GM23338 (cell line): Measurements from ENCODE around the gene TNFRSF4. TPM values are rescaled to one million over a fixed set of nuclear protein-coding genes. Genes with fewer than 3 reads are reported as not detected.

Experiments
- ATAC-seq: fragments of 200-7000 bp; cut with Tn5 transposase; 3 replicates; pipeline ENCODE4 v1.9.1; 2020
- DNase-seq: peaks from one replicate; pipeline ENCODE4 v3.0.0-alpha.2; 2015; ENCODE audit warnings: low spot score
- H2AFZ ChIP-seq: fragments of 200-600 bp; sonication (generic); 2 replicates; pipeline ENCODE4 v1.8.0; 2016; ENCODE audit warnings: antibody characterized with exemption, mild to moderate bottlenecking, moderate library complexity
- H3F3A ChIP-seq: fragments of 200-600 bp; sonication (generic); replicated peaks from 2 replicates; pipeline ENCODE4 v1.8.0; 2017; ENCODE audit warnings: antibody characterized with exemption, mixed run types, low read depth
- H3K27ac ChIP-seq: fragments of 200-600 bp; sonication (generic); 2 replicates; pipeline ENCODE4 v1.6.1; 2016; ENCODE audit warnings: low read depth
- H3K27me3 ChIP-seq: fragments of 200-600 bp; sonication (generic); 2 replicates; pipeline ENCODE4 v1.8.0; 2016; ENCODE audit warnings: mild to moderate bottlenecking, mixed run types, moderate library complexity; ENCODE audit not compliant: insufficient read depth
- H3K36me3 ChIP-seq: fragments of 200-600 bp; sonication (generic); 2 replicates; pipeline ENCODE4 v1.8.0; 2016; ENCODE audit warnings: mild to moderate bottlenecking; ENCODE audit not compliant: insufficient read depth
- H3K4me1 ChIP-seq: fragments of 200-600 bp; sonication (generic); 2 replicates; pipeline ENCODE4 v1.8.0; 2016; ENCODE audit warnings: mild to moderate bottlenecking, moderate library complexity; ENCODE audit not compliant: insufficient read depth
- H3K4me2 ChIP-seq: fragments of 200-600 bp; sonication (generic); 2 replicates; pipeline ENCODE4 v1.7.1; 2017; ENCODE audit warnings: mixed run types
- H3K4me3 ChIP-seq: fragments of 200-600 bp; sonication (generic); 2 replicates; pipeline ENCODE4 v1.6.1; 2016; ENCODE audit warnings: mixed run types
- H3K79me2 ChIP-seq: fragments of 200-600 bp; sonication (generic); replicated peaks from 2 replicates; pipeline ENCODE4 v1.8.0; 2017; ENCODE audit warnings: mild to moderate bottlenecking; ENCODE audit not compliant: insufficient read depth
- H3K9me2 ChIP-seq: fragments of 200-600 bp; sonication (generic); 2 replicates; pipeline ENCODE4 v1.8.0; 2017; ENCODE audit not compliant: insufficient read depth
- H4K20me1 ChIP-seq: fragments of 200-600 bp; sonication (generic); replicated peaks from 2 replicates; pipeline ENCODE4 v1.8.0; 2017; ENCODE audit warnings: mild to moderate bottlenecking; ENCODE audit not compliant: insufficient read depth
- H3K27ac Mint-ChIP-seq: 2 replicates; pipeline ENCODE4 v1.8.0; 2020; ENCODE audit warnings: inconsistent platforms, mild to moderate bottlenecking, moderate library complexity, mixed read lengths
- H3K27me3 Mint-ChIP-seq: 3 replicates; pipeline ENCODE4 v1.8.0; 2022; ENCODE audit warnings: low read depth, mild to moderate bottlenecking, moderate library complexity, mixed read lengths, inconsistent platforms; ENCODE audit not compliant: insufficient read depth, poor library complexity
- H3K36me3 Mint-ChIP-seq: 3 replicates; pipeline ENCODE4 v1.8.0; 2021; ENCODE audit warnings: low read depth, mild to moderate bottlenecking, inconsistent platforms, moderate library complexity, mixed read lengths
- H3K4me1 Mint-ChIP-seq: 3 replicates; pipeline ENCODE4 v1.8.0; 2020; ENCODE audit warnings: mild to moderate bottlenecking, inconsistent platforms, mixed read lengths
- H3K4me3 Mint-ChIP-seq: 3 replicates; pipeline ENCODE4 v1.8.0; 2021; ENCODE audit warnings: moderate library complexity, mild to moderate bottlenecking, inconsistent platforms, mixed read lengths
- H3K9me3 Mint-ChIP-seq: 3 replicates; pipeline ENCODE4 v1.8.0; 2020; ENCODE audit warnings: moderate library complexity, mild to moderate bottlenecking, inconsistent platforms, mixed read lengths
- CREB1 ChIP-seq: fragments of 250-450 bp; sonication (Bioruptor Pico); IDR thresholded peaks from 2 replicates; pipeline ENCODE4 v1.5.0; 2020; ENCODE audit warnings: low read depth, mild to moderate bottlenecking, moderate library complexity
- CTCF ChIP-seq, 2 experiments: fragments of 200-600 bp in 1 of 2; sonication (generic) in 1 of 2; conservative IDR thresholded peaks; 2 replicates each; pipeline versions ENCODE4 v1.5.1 to v1.6.1; 2016 to 2017; ENCODE audit warnings: antibody characterized with exemption in 2 of 2, low read depth in 2 of 2, mild to moderate bottlenecking in 2 of 2, moderate library complexity in 1 of 2
- EZH2 ChIP-seq: fragments of 200-600 bp; sonication (generic); IDR thresholded peaks from one replicate; pipeline ENCODE4 v1.8.0; 2017; ENCODE audit warnings: antibody characterized with exemption, mild to moderate bottlenecking, low read depth; ENCODE audit not compliant: unreplicated experiment
- NANOG ChIP-seq: IDR thresholded peaks from 2 replicates; pipeline ENCODE4 v1.6.1; 2016; ENCODE audit warnings: antibody characterized with exemption, borderline replicate concordance
- REST ChIP-seq: IDR thresholded peaks from one replicate; pipeline ENCODE4 v1.6.1; 2018; ENCODE audit warnings: antibody characterized with exemption; ENCODE audit not compliant: unreplicated experiment
- ZNF331 ChIP-seq: fragments of 250-450 bp; sonication (Bioruptor Pico); IDR thresholded peaks from 2 replicates; pipeline ENCODE4 v1.5.0; 2020; ENCODE audit warnings: low read depth, mild to moderate bottlenecking, moderate library complexity
- ZNF462 ChIP-seq: fragments of 250-450 bp; sonication (Bioruptor Pico); IDR thresholded peaks from 2 replicates; pipeline ENCODE4 v1.5.0; 2020; ENCODE audit warnings: mild to moderate bottlenecking, moderate library complexity
- polyA plus RNA-seq: library from polyadenylated mRNA; unstranded; fragments of >200 nt; fragmentation: Nextera tagmentation; extraction: Ambion mirVana; gene quantifications from 2 replicates; pipeline ENCODE4 v1.2.1, GENCODE V29; 2016
- total RNA-seq: library from RNA; depleted of rRNA; stranded (reverse); fragments of >200 nt; shearing (Covaris generic); gene quantifications from 2 replicates; pipeline ENCODE4 v1.2.3, GENCODE V29; 2014

The TNFRSF4 gene
- total and polyA plus RNA-seq, 2 experiments from 2014 or later, result not detected

DNA sequence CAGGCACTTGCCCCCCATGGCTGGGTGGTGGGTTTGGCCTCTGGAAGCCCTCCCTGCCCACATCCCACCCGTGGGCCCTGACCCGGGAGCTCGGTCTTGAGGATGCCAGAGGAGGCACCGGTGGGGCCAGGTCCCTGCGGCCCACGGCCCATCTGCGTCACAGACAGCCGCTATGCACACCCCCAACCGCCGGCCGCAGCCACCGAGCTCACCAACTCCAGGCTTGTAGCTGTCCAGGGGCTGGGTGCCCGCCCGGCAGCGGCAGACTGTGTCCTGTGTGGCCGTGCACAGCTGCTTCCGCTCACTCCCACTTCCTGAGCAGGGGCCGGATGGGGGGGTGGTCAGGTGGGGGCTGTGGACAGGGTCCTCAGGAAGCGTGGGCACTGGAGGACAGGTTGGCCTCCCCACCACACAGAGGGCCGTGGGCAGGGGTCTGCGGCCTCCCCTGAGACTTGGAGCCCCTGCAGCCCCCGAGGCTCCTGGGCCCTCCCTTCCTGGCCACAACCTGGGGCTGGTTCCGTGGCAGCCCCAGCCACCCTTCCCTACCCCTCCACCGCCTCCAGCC lies 1.1 kb downstream of the TNFRSF4 start:
- no peaks in the 10 kb centered on the region; the same call in 1 of the 2 replicates for H4K20me1 ChIP-seq
- TF ChIP-seq NANOG, result no peak
- TF ChIP-seq REST, result no peak
- Mint-ChIP-seq H3K9me3 (no peaks in the 10 kb centered on the region; the same call in 2 of the 3 replicates), H3K27me3 (peaks cover 10% of the 10 kb centered on the region), H3K4me3 (no peak overlapping the region), H3K27ac (no peak overlapping the region), H3K4me1 (no peaks in the 10 kb centered on the region), H3K36me3 (peaks cover 8% of the 10 kb centered on the region; the same call in 2 of the 3 replicates)
- no peaks in the 10 kb centered on the region for H3K79me2 ChIP-seq
- H3K4me1 ChIP-seq, result no peaks in the 10 kb centered on the region
- no peaks in the 10 kb centered on the region for H3K9me2 ChIP-seq
- DNase-seq (no peak), ATAC-seq (no peak)
- no peak overlapping the region for H3K4me3 ChIP-seq
- H3K4me2 ChIP-seq, result no peak overlapping the region
- H3K27me3 ChIP-seq, result no peaks in the 10 kb centered on the region
- peaks cover 4% of the 10 kb centered on the region; the same call in 1 of the 2 replicates for H3K36me3 ChIP-seq
- no peaks in the 10 kb centered on the region for H3F3A ChIP-seq
- no peak overlapping the region for H3K27ac ChIP-seq
- H2AFZ ChIP-seq, result no peak overlapping the region

GRCh38 chr1:1211541-1212441 lies 2.2 kb downstream of the TNFRSF4 start:
- H3K36me3 ChIP-seq, result peaks cover 1% of the 10 kb centered on the region; the same call in 1 of the 2 replicates
- peaks cover 5% of the 10 kb centered on the region; the same call in 2 of the 3 replicates for H3K36me3 Mint-ChIP-seq
- no peak overlapping the region for H3K4me2 ChIP-seq
- TF ChIP-seq ZNF462, result no peak
- no peak for TF ChIP-seq CTCF (conservative IDR thresholded peaks at IDR 0.05; ENCODE audit: low read depth in 2 of 2)
- no peak for TF ChIP-seq CREB1 (CRISPR knock-in tag)
- TF ChIP-seq EZH2, result no peak
- no peak for TF ChIP-seq ZNF331 (CRISPR knock-in tag)
- no peak overlapping the region for H2AFZ ChIP-seq
- H3K4me3 Mint-ChIP-seq, result no peak overlapping the region
- H3K27me3 ChIP-seq, result no peaks in the 10 kb centered on the region
- peaks cover 11% of the 10 kb centered on the region for H3K27me3 Mint-ChIP-seq
- ATAC-seq (no peak), DNase-seq (no peak)
- no peaks in the 10 kb centered on the region; the same call in 2 of the 3 replicates for H3K9me3 Mint-ChIP-seq
- no peak overlapping the region for H3K27ac ChIP-seq
- H3K4me3 ChIP-seq, result no peak overlapping the region
- no peaks in the 10 kb centered on the region for H3K9me2 ChIP-seq
- H4K20me1 ChIP-seq, result no peaks in the 10 kb centered on the region; the same call in 1 of the 2 replicates
- H3F3A ChIP-seq, result no peaks in the 10 kb centered on the region
- H3K27ac Mint-ChIP-seq, result no peak overlapping the region
- no peaks in the 10 kb centered on the region for H3K4me1 ChIP-seq
- no peaks in the 10 kb centered on the region for H3K4me1 Mint-ChIP-seq
- H3K79me2 ChIP-seq, result no peaks in the 10 kb centered on the region
